Esophagus squamous epithelium (tissue), 5 donors: ENCODE measurements around the gene LGI4. TPM values are rescaled to one million over a fixed set of nuclear protein-coding genes. Genes with fewer than 3 reads are reported as not detected.

Experiments
- DNase-seq: peaks from one replicate; lab custom pipeline; 2025; lab: John Stamatoyannopoulos, UW
- H3K27ac ChIP-seq, 4 donors: fragments of 200-600 bp; sonication (generic); one replicate each; pipeline ENCODE4 v1.5.1; 2016 to 2019; ENCODE audit warnings: mild to moderate bottlenecking in 1 of 4
- H3K27me3 ChIP-seq, 4 donors: fragments of 200-600 bp; sonication (generic); 1 replicate in 3 of 4; 2 replicates in 1 of 4; pipeline versions ENCODE4 v1.5.1 to v1.6.0; 2017 to 2021; ENCODE audit warnings: antibody characterized with exemption in 1 of 4
- H3K36me3 ChIP-seq, 3 donors: fragments of 200-600 bp; sonication (generic); one replicate each; pipeline ENCODE4 v1.5.1; 2016 to 2019
- H3K4me1 ChIP-seq, 3 donors: fragments of 200-600 bp; sonication (generic); one replicate each; pipeline ENCODE4 v1.5.1; 2017 to 2019
- H3K4me3 ChIP-seq, 4 donors: fragments of 200-600 bp; sonication (generic); 1 replicate in 3 of 4; 2 replicates in 1 of 4; pipeline ENCODE4 v1.5.1; 2016 to 2019; ENCODE audit warnings: mild to moderate bottlenecking in 2 of 4, moderate library complexity in 1 of 4
- H3K9me3 ChIP-seq, 3 donors: fragments of 200-600 bp; sonication (generic); one replicate each; pipeline ENCODE4 v1.5.1; 2016 to 2019
- CTCF ChIP-seq, 6 experiments: fragments of 450-650 bp in 4 of 6; fragments of 200-600 bp in 2 of 6; sonication (generic) in 2 of 6; IDR thresholded peaks; one replicate each; pipeline ENCODE4 v1.5.1; 2016 to 2019; ENCODE audit warnings: antibody characterized with exemption in 6 of 6, mild to moderate bottlenecking in 4 of 6, moderate library complexity in 4 of 6
- POLR2A ChIP-seq, 4 donors: fragments of 450-650 bp; IDR thresholded peaks; one replicate each; pipeline ENCODE4 v1.6.1; 2017; ENCODE audit warnings: antibody characterized with exemption in 4 of 4, mild to moderate bottlenecking in 4 of 4, moderate library complexity in 3 of 4
- WGBS, 2 donors: methylation state at CpG; one replicate each; pipeline ENCODE4 v1.1.5; 2018; 5-methylcytosine and 5-hydroxymethylcytosine counted together
- intact Hi-C: fragments of 100-400 bp; cut with DNase I; formaldehyde crosslinking; loops from one replicate; pipeline ENCODE4 v1.15.0; 2022
- total RNA-seq, 4 donors: library from RNA; depleted of rRNA; stranded (reverse); fragments of >200 nt; gene quantifications; one replicate each; pipeline ENCODE4 v1.1.0, GENCODE V29; 2016
- donor health status: DM: yes; HTN: yes; CAD: no.

LGI4 gene
- total RNA-seq, 4 donors from 2014 or later: 1.3 to 8.2 (median 1.6) TPM

GRCh38 chr19:35144600-35145436, 10.0 kb upstream of the LGI4 start:
- H3K4me1 ChIP-seq: peaks cover 20 to 38% (median 26%) of the 10 kb centered on the region in 3 donors
- no peak for DNase-seq
- H3K36me3 ChIP-seq: no peaks in the 10 kb centered on the region
- intact Hi-C loops: loop anchor here (5.0 kb wide), 2 partner anchors 78 to 127 kb away; no protein-coding TSS in a partner anchor
- no peak overlapping the region for H3K4me3 ChIP-seq
- no peaks in the 10 kb centered on the region for H3K9me3 ChIP-seq
- 10 to 17% methylated on average over 7 to 8 of the region's 15 CpGs for WGBS, 2 donors
- no peak for TF ChIP-seq CTCF (IDR thresholded peaks at IDR 0.05)
- TF ChIP-seq POLR2A (IDR thresholded peaks at IDR 0.05): no peak
- H3K27ac ChIP-seq: no peak overlapping the region
- peaks cover 0 to 38% (median 9%) of the 10 kb centered on the region in 4 donors for H3K27me3 ChIP-seq

- intact Hi-C loops: loop anchor here (5.0 kb wide), 2 partner anchors 77 to 128 kb away; no protein-coding TSS in a partner anchor
- WGBS, 2 donors: 24 to 63% methylated on average over 2 of the region's 6 CpGs
- Histone ChIP-seq H3K27me3 (peaks cover 0 to 38% (median 9%) of the 10 kb centered on the region in 4 donors), H3K36me3 (no peaks in the 10 kb centered on the region), H3K4me3 (no peak overlapping the region), H3K27ac (no peak overlapping the region), H3K9me3 (no peaks in the 10 kb centered on the region), H3K4me1 (peaks cover 20 to 43% (median 26%) of the 10 kb centered on the region in 3 donors)
- no peak for TF ChIP-seq POLR2A (IDR thresholded peaks at IDR 0.05)
- TF ChIP-seq CTCF (IDR thresholded peaks at IDR 0.05): no peak
- no peak for DNase-seq
These were observed 9.4 kb upstream of the LGI4 start for GRCh38 chr19:35144259-35144599.

GRCh38 chr19:35143818-35144217, 9.0 kb upstream of the LGI4 start:
- Histone ChIP-seq H3K27me3 (peaks cover 0 to 38% (median 9%) of the 10 kb centered on the region in 4 donors), H3K4me1 (peaks cover 20 to 45% (median 26%) of the 10 kb centered on the region in 3 donors), H3K27ac (no peak overlapping the region), H3K9me3 (no peaks in the 10 kb centered on the region), H3K4me3 (no peak overlapping the region), H3K36me3 (no peaks in the 10 kb centered on the region)
- intact Hi-C loops: loop anchor here (5.0 kb wide), 2 partner anchors 77 to 128 kb away; no protein-coding TSS in a partner anchor
- DNase-seq: no peak
- TF ChIP-seq POLR2A (IDR thresholded peaks at IDR 0.05) (no peak), CTCF (IDR thresholded peaks at IDR 0.05) (no peak)
- WGBS, 2 donors: 34 to 46% methylated on average over 3 of the region's 3 CpGs

- Histone ChIP-seq H3K4me1 (peaks cover 21 to 51% (median 26%) of the 10 kb centered on the region in 3 donors), H3K9me3 (no peaks in the 10 kb centered on the region), H3K4me3 (peak within 1 kb of the TSS in 3 of 4 donors; percentile 12 to 55 (median 31)), H3K27me3 (peaks cover 0 to 38% (median 9%) of the 10 kb centered on the region in 4 donors), H3K27ac (peak within 1 kb of the TSS in 1 of 4 donors; percentile 31), H3K36me3 (no peaks in the 10 kb centered on the region)
- TF ChIP-seq POLR2A (IDR thresholded peaks at IDR 0.05): no peak
- TF ChIP-seq CTCF (IDR thresholded peaks at IDR 0.05): no peak
- no peak for DNase-seq
- WGBS, 2 donors: 6% methylated on average over 6 to 10 of the region's 31 CpGs
- intact Hi-C loops: loop anchor here (5.0 kb wide), 2 partner anchors 76 to 129 kb away; no protein-coding TSS in a partner anchor
These were observed 8.4 kb upstream of the LGI4 start, which contains the start of gene FXYD7 for GRCh38 chr19:35143231-35143715. TSS of gene FXYD7 (plus strand) at chr19:35143255. CDS start at chr19:35143334, 79 bp downstream.
